ENCODE results near the gene BSCL2.

GRCh38 chr11:62702246-62702645, 5.0 kb downstream of the BSCL2 start:
- no peak for TF ChIP-seq CTCF (IDR thresholded peaks at IDR 0.05)
- no peak for TF ChIP-seq EZH2phosphoT487 (IDR thresholded peaks at IDR 0.05)
- no peak for TF ChIP-seq EZH2 (IDR thresholded peaks at IDR 0.05)
